ENCODE results near the gene CHRM1.

CHRM1 gene

GRCh38 chr11:62908468-62909072 lies 12.6 kb downstream of the CHRM1 start:
- no peak for DNase-seq (ENCODE audit: low read depth in 3 of 3, low spot score in 1 of 3)

GRCh38 chr11:62905927-62906531 lies 15.1 kb downstream of the CHRM1 start:
- peak; percentile 39 to 76 (median 57) for DNase-seq (ENCODE audit: low read depth in 3 of 3, low spot score in 1 of 3)

GRCh38 chr11:62905296-62905695 lies 15.9 kb downstream of the CHRM1 start:
- no peak for DNase-seq (ENCODE audit: low read depth in 3 of 3, low spot score in 1 of 3)

GRCh38 chr11:62902932-62903331 lies 18.2 kb downstream of the CHRM1 start:
- DNase-seq (ENCODE audit: low read depth in 3 of 3, low spot score in 1 of 3) = no peak

- no peak for DNase-seq (ENCODE audit: low read depth in 3 of 3, low spot score in 1 of 3)
These were observed 23.1 kb downstream of the CHRM1 start for GRCh38 chr11:62898027-62898426.

GRCh38 chr11:62897311-62897710 lies 23.9 kb downstream of the CHRM1 start:
- no peak for DNase-seq (ENCODE audit: low read depth in 3 of 3, low spot score in 1 of 3)

- DNase-seq (ENCODE audit: low read depth in 3 of 3, low spot score in 1 of 3) = no peak
These were observed 25.1 kb downstream of the CHRM1 start for GRCh38 chr11:62896049-62896448.

GRCh38 chr11:62895501-62895900 lies 25.7 kb downstream of the CHRM1 start:
- DNase-seq (ENCODE audit: low read depth in 3 of 3, low spot score in 1 of 3) = no peak

- DNase-seq (ENCODE audit: low read depth in 3 of 3, low spot score in 1 of 3) = no peak
These were observed 28.9 kb downstream of the CHRM1 start for GRCh38 chr11:62892077-62892922.

GRCh38 chr11:62889484-62890437 lies 31.4 kb downstream of the CHRM1 start:
- DNase-seq (ENCODE audit: low read depth in 3 of 3, low spot score in 1 of 3) = no peak

- DNase-seq (ENCODE audit: low read depth in 3 of 3, low spot score in 1 of 3) = no peak
These were observed 32.1 kb downstream of the CHRM1 start for GRCh38 chr11:62889126-62889483.

- DNase-seq (ENCODE audit: low read depth in 3 of 3, low spot score in 1 of 3) = no peak
These were observed 32.8 kb downstream of the CHRM1 start for GRCh38 chr11:62888406-62888805.

- DNase-seq (ENCODE audit: low read depth in 3 of 3, low spot score in 1 of 3) = no peak
These were observed 35.9 kb downstream of the CHRM1 start for GRCh38 chr11:62885137-62885750.

GRCh38 chr11:62883673-62884072 lies 37.5 kb downstream of the CHRM1 start:
- no peak for DNase-seq (ENCODE audit: low read depth in 3 of 3, low spot score in 1 of 3)

- no peak for DNase-seq (ENCODE audit: low read depth in 3 of 3, low spot score in 1 of 3)
These were observed 38.2 kb downstream of the CHRM1 start for GRCh38 chr11:62882788-62883501.

- no peak for DNase-seq (ENCODE audit: low read depth in 3 of 3, low spot score in 1 of 3)
These were observed 38.8 kb downstream of the CHRM1 start for GRCh38 chr11:62882431-62882749.

GRCh38 chr11:62881579-62882430 lies 39.4 kb downstream of the CHRM1 start:
- peak; percentile 81 to 90 (median 87) for DNase-seq (ENCODE audit: low read depth in 3 of 3, low spot score in 1 of 3)

GRCh38 chr11:62880803-62881578 lies 40.2 kb downstream of the CHRM1 start, which contains the start of gene SLC3A2:
Gene SLC3A2 (plus strand): TSS chr11:62880896. CDS start chr11:62881024, 128 bp downstream.
- DNase-seq (ENCODE audit: low read depth in 3 of 3, low spot score in 1 of 3) = peak; percentile 47 to 79 (median 65)

Data from stimulated activated CD4-positive, alpha-beta T cell treated with anti-CD3 and anti-CD28 coated beads, TNF-alpha, amount 100 ng/mL, for 1 hour (primary cell).